SK-N-SH treated with all-trans-retinoic acid at 6 μM for 48 hours (cell line): ENCODE data around the gene NOSTRIN.

Source experiments
- ATAC-seq: fragments of 200-7000 bp; cut with Tn5 transposase; 3 replicates; pipeline ENCODE4 v1.9.1; 2020; ENCODE audit warnings: mild to moderate bottlenecking, moderate library complexity
- ARNTL ChIP-seq: fragments of 450-650 bp; formaldehyde crosslinking; IDR thresholded peaks from 2 replicates; pipeline ENCODE4 v1.5.0; 2020; ENCODE audit warnings: low read depth, mild to moderate bottlenecking, moderate library complexity, borderline replicate concordance
- BACH2 ChIP-seq: fragments of 250-450 bp; sonication (Bioruptor Pico); IDR thresholded peaks from 2 replicates; pipeline ENCODE4 v1.9.0; 2021; ENCODE audit warnings: mild to moderate bottlenecking, borderline replicate concordance
- CREB5 ChIP-seq: fragments of 250-450 bp; sonication (Bioruptor Pico); IDR thresholded peaks from 2 replicates; pipeline ENCODE4 v1.5.1; 2020; ENCODE audit warnings: low read depth, mild to moderate bottlenecking, moderate library complexity
- CSDC2 ChIP-seq: fragments of 250-450 bp; sonication (Bioruptor Pico); IDR thresholded peaks from 2 replicates; pipeline ENCODE4 v1.5.0; 2020; ENCODE audit warnings: mild to moderate bottlenecking, moderate library complexity
- CSRNP3 ChIP-seq: fragments of 250-450 bp; sonication (Bioruptor Pico); IDR thresholded peaks from 2 replicates; pipeline ENCODE4 v1.5.1; 2021; ENCODE audit warnings: mild to moderate bottlenecking, moderate library complexity
- ESRRG ChIP-seq: fragments of 250-450 bp; sonication (Bioruptor Pico); IDR thresholded peaks from 2 replicates; pipeline ENCODE4 v1.6.1; 2021; ENCODE audit warnings: mild to moderate bottlenecking
- GLIS3 ChIP-seq: fragments of 250-450 bp; sonication (Bioruptor Pico); IDR thresholded peaks from 2 replicates; pipeline ENCODE4 v1.5.0; 2020; ENCODE audit warnings: mild to moderate bottlenecking, moderate library complexity
- ISL1 ChIP-seq: fragments of 250-450 bp; sonication (Bioruptor Pico); IDR thresholded peaks from 2 replicates; pipeline ENCODE4 v2.1.2; 2022; ENCODE audit warnings: mild to moderate bottlenecking, moderate library complexity
- OSR1 ChIP-seq: fragments of 250-450 bp; sonication (Bioruptor Pico); IDR thresholded peaks from 2 replicates; pipeline ENCODE4 v1.8.0; 2022; ENCODE audit warnings: moderate library complexity, mild to moderate bottlenecking, inconsistent platforms
- PPARA ChIP-seq: fragments of 250-450 bp; sonication (Bioruptor Pico); IDR thresholded peaks from 2 replicates; pipeline ENCODE4 v1.5.0; 2020; ENCODE audit warnings: mild to moderate bottlenecking, borderline replicate concordance
- RARB ChIP-seq: fragments of 250-450 bp; sonication (Bioruptor Pico); IDR thresholded peaks from 2 replicates; pipeline ENCODE4 v1.8.0; 2021; ENCODE audit warnings: mild to moderate bottlenecking, moderate library complexity
- SNAI2 ChIP-seq: fragments of 250-450 bp; sonication (Bioruptor Pico); IDR thresholded peaks from 2 replicates; pipeline ENCODE4 v1.5.0; 2020; ENCODE audit warnings: mild to moderate bottlenecking, moderate library complexity
- TCF4 ChIP-seq: fragments of 250-450 bp; sonication (Bioruptor Pico); IDR thresholded peaks from 2 replicates; pipeline ENCODE4 v1.8.0; 2021; ENCODE audit warnings: mild to moderate bottlenecking, moderate library complexity, borderline replicate concordance
- TOX ChIP-seq: fragments of 250-450 bp; sonication (Bioruptor Pico); IDR thresholded peaks from 2 replicates; pipeline ENCODE4 v1.8.0; 2021; ENCODE audit warnings: mild to moderate bottlenecking, moderate library complexity, borderline replicate concordance
- TSHZ2 ChIP-seq: fragments of 250-450 bp; sonication (Bioruptor Pico); IDR thresholded peaks from 2 replicates; pipeline ENCODE4 v1.5.0; 2020; ENCODE audit warnings: mild to moderate bottlenecking, moderate library complexity
- ZC3H10 ChIP-seq: fragments of 250-450 bp; sonication (Bioruptor Pico); IDR thresholded peaks from 2 replicates; pipeline ENCODE4 v1.5.1; 2021; ENCODE audit warnings: mild to moderate bottlenecking, moderate library complexity
- ZFP3 ChIP-seq: fragments of 250-450 bp; sonication (Bioruptor Pico); IDR thresholded peaks from 2 replicates; pipeline ENCODE4 v1.5.0; 2020; ENCODE audit warnings: mild to moderate bottlenecking, moderate library complexity
- ZFP30 ChIP-seq: fragments of 450-650 bp; formaldehyde crosslinking; IDR thresholded peaks from 2 replicates; pipeline ENCODE4 v1.5.0; 2022; ENCODE audit warnings: mild to moderate bottlenecking, moderate library complexity
- ZNF565 ChIP-seq: fragments of 450-650 bp; formaldehyde crosslinking; conservative IDR thresholded peaks from 2 replicates; pipeline ENCODE4 v1.5.0; 2020; ENCODE audit warnings: low read depth, mild to moderate bottlenecking, moderate library complexity
- ZNF70 ChIP-seq: fragments of 450-650 bp; formaldehyde crosslinking; IDR thresholded peaks from 2 replicates; pipeline ENCODE4 v1.5.0; 2020; ENCODE audit warnings: mild to moderate bottlenecking, moderate library complexity
- ZNF8 ChIP-seq: fragments of 450-650 bp; formaldehyde crosslinking; IDR thresholded peaks from 2 replicates; pipeline ENCODE4 v1.5.0; 2020; ENCODE audit warnings: mild to moderate bottlenecking, moderate library complexity
- TF ChIP-seq, protein P1 (sequence below): fragments of 250-450 bp; sonication (Bioruptor Pico); IDR thresholded peaks from 2 replicates; pipeline ENCODE4 v1.8.0; 2021; ENCODE audit warnings: low read depth, mild to moderate bottlenecking, moderate library complexity, borderline replicate concordance
- TF ChIP-seq, protein P2 (sequence below): fragments of 250-450 bp; sonication (Bioruptor Pico); IDR thresholded peaks from 2 replicates; pipeline ENCODE4 v1.8.0; 2020; ENCODE audit warnings: mild to moderate bottlenecking, moderate library complexity, borderline replicate concordance

The NOSTRIN gene

DNA sequence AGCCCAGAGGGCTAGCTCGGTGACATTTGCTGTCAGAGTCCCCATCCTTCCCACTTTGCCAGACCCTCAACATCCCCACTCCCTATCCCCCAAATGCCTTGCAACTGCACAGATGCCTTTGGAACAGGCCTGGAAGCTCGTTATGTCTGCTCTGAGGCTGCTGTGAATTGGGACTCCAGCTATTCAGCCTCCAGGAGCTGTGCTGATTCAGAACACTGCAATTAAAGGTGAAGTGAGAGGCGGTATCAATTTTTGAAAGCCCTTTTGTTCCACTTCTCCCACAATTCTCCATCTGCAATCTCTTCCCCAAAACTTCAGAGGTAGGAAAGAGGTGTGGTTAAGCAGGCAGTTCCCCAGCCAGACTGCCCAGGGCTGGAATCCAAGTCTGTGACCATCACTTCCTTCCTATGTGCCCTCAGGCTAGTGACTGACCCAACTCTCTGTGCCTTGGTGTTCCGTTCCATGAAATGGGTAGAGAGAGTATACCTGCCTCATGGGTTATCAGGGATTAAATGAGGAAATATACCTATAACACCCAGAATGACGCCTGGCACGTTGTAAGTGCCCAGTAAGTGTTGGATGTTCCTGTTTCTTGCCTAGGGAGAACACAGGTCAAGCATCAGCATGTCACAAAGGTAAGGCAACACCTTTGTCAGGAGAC, 17.5 kb downstream of the NOSTRIN start:
- TF ChIP-seq TCF4 (CRISPR knock-in tag) = no peak
- no peak for TF ChIP-seq ZNF565
- no peak for TF ChIP-seq TOX (CRISPR knock-in tag)
- TF ChIP-seq ESRRG (CRISPR knock-in tag) = no peak
- no peak for TF ChIP-seq CSDC2 (CRISPR knock-in tag)
- TF ChIP-seq GLIS3 (CRISPR knock-in tag) = no peak
- TF ChIP-seq ZFP3 (CRISPR knock-in tag) = no peak
- TF ChIP-seq ARNTL = no peak
- TF ChIP-seq ZC3H10 = no peak
- TF ChIP-seq ZNF70 = no peak
- TF ChIP-seq OSR1 (CRISPR knock-in tag) = no peak
- TF ChIP-seq CREB5 (CRISPR knock-in tag) = no peak
- no peak for TF ChIP-seq BACH2
- TF ChIP-seq CSRNP3 (CRISPR knock-in tag) = no peak
- TF ChIP-seq, protein P1, sequence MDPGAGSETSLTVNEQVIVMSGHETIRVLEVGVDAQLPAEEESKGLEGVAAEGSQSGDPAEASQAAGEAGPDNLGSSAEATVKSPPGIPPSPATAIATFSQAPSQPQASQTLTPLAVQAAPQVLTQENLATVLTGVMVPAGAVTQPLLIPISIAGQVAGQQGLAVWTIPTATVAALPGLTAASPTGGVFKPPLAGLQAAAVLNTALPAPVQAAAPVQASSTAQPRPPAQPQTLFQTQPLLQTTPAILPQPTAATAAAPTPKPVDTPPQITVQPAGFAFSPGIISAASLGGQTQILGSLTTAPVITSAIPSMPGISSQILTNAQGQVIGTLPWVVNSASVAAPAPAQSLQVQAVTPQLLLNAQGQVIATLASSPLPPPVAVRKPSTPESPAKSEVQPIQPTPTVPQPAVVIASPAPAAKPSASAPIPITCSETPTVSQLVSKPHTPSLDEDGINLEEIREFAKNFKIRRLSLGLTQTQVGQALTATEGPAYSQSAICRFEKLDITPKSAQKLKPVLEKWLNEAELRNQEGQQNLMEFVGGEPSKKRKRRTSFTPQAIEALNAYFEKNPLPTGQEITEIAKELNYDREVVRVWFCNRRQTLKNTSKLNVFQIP (CRISPR knock-in tag) = no peak
- no peak for TF ChIP-seq RARB

GRCh38 chr2:168821577-168821976, 19.1 kb downstream of the NOSTRIN start:
- no peak for ATAC-seq
- TF ChIP-seq ESRRG (CRISPR knock-in tag) = no peak
- no peak for TF ChIP-seq ZFP30
- TF ChIP-seq, protein P2, sequence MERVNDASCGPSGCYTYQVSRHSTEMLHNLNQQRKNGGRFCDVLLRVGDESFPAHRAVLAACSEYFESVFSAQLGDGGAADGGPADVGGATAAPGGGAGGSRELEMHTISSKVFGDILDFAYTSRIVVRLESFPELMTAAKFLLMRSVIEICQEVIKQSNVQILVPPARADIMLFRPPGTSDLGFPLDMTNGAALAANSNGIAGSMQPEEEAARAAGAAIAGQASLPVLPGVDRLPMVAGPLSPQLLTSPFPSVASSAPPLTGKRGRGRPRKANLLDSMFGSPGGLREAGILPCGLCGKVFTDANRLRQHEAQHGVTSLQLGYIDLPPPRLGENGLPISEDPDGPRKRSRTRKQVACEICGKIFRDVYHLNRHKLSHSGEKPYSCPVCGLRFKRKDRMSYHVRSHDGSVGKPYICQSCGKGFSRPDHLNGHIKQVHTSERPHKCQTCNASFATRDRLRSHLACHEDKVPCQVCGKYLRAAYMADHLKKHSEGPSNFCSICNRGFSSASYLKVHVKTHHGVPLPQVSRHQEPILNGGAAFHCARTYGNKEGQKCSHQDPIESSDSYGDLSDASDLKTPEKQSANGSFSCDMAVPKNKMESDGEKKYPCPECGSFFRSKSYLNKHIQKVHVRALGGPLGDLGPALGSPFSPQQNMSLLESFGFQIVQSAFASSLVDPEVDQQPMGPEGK = no peak
- TF ChIP-seq TOX (CRISPR knock-in tag) = no peak
- no peak for TF ChIP-seq RARB
- no peak for TF ChIP-seq ZNF565
- TF ChIP-seq ZC3H10 = no peak
- TF ChIP-seq CSRNP3 (CRISPR knock-in tag) = no peak
- no peak for TF ChIP-seq ISL1 (CRISPR knock-in tag)
- TF ChIP-seq CSDC2 (CRISPR knock-in tag) = no peak

More for the DNA sequence above, 17.5 kb downstream of the NOSTRIN start:
- ATAC-seq = no peak

DNA sequence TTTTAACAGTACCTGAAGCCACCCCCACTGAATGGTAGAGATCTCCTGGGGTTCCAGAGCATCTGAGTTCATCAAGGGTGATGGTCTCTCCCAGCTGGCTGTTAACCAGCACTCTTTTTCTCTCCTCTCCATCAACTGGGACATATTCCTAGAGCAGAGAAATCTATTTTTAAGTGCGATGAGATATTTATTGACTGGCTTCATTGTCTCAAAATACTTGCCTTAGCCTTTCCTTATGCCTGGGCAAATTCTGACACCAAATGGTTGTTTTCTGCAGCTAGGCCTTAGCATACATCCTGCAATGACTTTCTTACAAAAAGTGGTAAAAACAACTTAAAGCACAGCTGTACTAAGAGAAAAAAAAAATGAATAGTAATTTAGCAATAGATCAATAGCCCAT, 19.6 kb downstream of the NOSTRIN start:
- TF ChIP-seq TOX (CRISPR knock-in tag) (no peak), TCF4 (CRISPR knock-in tag) (no peak), BACH2 (no peak), SNAI2 (CRISPR knock-in tag) (no peak), ARNTL (no peak), PPARA (CRISPR knock-in tag) (no peak), TSHZ2 (CRISPR knock-in tag) (no peak), CREB5 (CRISPR knock-in tag) (no peak), ZC3H10 (no peak), ZFP3 (CRISPR knock-in tag) (no peak), ISL1 (CRISPR knock-in tag) (no peak), GLIS3 (CRISPR knock-in tag) (no peak), ESRRG (CRISPR knock-in tag) (no peak), ZFP30 (no peak), ZNF8 (no peak)
- TF ChIP-seq, protein P2 = no peak
- TF ChIP-seq, all 23 proteins: peak for 0
- no peak for ATAC-seq
